Measurements from ENCODE around the gene DPEP3.
"Not testable (repeated sequence)": the region's sequence is repeated elsewhere in the genome, so short reads cannot be mapped to it uniquely, and the experiment has no call there.

DPEP3 gene

GRCh38 chr16:67979955-67980678, at the start of gene DPEP3:
DPEP3 (minus strand) TSS chr16:67980499; CDS start chr16:67980380, 119 bp downstream.
- no peak for DNase-seq (ENCODE audit: low read depth in 2 of 2)

GRCh38 chr16:68028996-68029395, 48.7 kb upstream of the DPEP3 start:
- no peak for DNase-seq (ENCODE audit: low read depth in 2 of 2)

GRCh38 chr16:68022728-68023537, 42.6 kb upstream of the DPEP3 start, which contains the start of the genes DDX28 and DUS2:
DDX28 (minus strand) TSS chr16:68023232; CDS start chr16:68023202, 30 bp downstream.
DUS2 (plus strand) TSS chr16:68023284; CDS start chr16:68038024, 14,740 bp downstream.
- DNase-seq (ENCODE audit: low read depth in 2 of 2) = peak; percentile 86 to 90

- no peak for DNase-seq (ENCODE audit: low read depth in 2 of 2)
Measured at GRCh38 chr16:68022278-68022727, 42.0 kb upstream of the DPEP3 start.

GRCh38 chr16:68021490-68021889, 41.2 kb upstream of the DPEP3 start:
- no peak for DNase-seq (ENCODE audit: low read depth in 2 of 2)

GRCh38 chr16:68019167-68019680, 38.9 kb upstream of the DPEP3 start:
- no peak for DNase-seq (ENCODE audit: low read depth in 2 of 2)

- DNase-seq (ENCODE audit: low read depth in 2 of 2) = no peak
Measured at GRCh38 chr16:68015681-68016080, 35.4 kb upstream of the DPEP3 start, which contains the start of gene DPEP2NB. DPEP2NB (minus strand) TSS chr16:68015911; CDS start chr16:68015770, 141 bp downstream.

GRCh38 chr16:68013440-68013839, 33.1 kb upstream of the DPEP3 start:
- DNase-seq (ENCODE audit: low read depth in 2 of 2) = no peak

GRCh38 chr16:68009872-68010271, 29.6 kb upstream of the DPEP3 start:
- DNase-seq (ENCODE audit: low read depth in 2 of 2) = not testable (repeated sequence)

- DNase-seq (ENCODE audit: low read depth in 2 of 2) = no peak
Measured at GRCh38 chr16:68009157-68009735, 28.9 kb upstream of the DPEP3 start.

GRCh38 chr16:68005786-68006286, 25.5 kb upstream of the DPEP3 start:
- DNase-seq (ENCODE audit: low read depth in 2 of 2) = no peak

GRCh38 chr16:68005211-68005610, 24.9 kb upstream of the DPEP3 start:
- no peak for DNase-seq (ENCODE audit: low read depth in 2 of 2)

- no peak for DNase-seq (ENCODE audit: low read depth in 2 of 2)
Measured at GRCh38 chr16:68003031-68003430, 22.7 kb upstream of the DPEP3 start.

- no peak for DNase-seq (ENCODE audit: low read depth in 2 of 2)
Measured at GRCh38 chr16:68000450-68000849, 20.2 kb upstream of the DPEP3 start.

- DNase-seq (ENCODE audit: low read depth in 2 of 2) = no peak
Measured at GRCh38 chr16:67999985-68000384, 19.7 kb upstream of the DPEP3 start.

GRCh38 chr16:67998779-67999688, 18.7 kb upstream of the DPEP3 start, which contains the start of gene DPEP2:
DPEP2 (minus strand) TSS chr16:67999484; CDS start chr16:67993212, 6,272 bp downstream.
- not testable (repeated sequence) for DNase-seq (ENCODE audit: low read depth in 2 of 2)

GRCh38 chr16:67998231-67998778, 18.0 kb upstream of the DPEP3 start:
- DNase-seq (ENCODE audit: low read depth in 2 of 2) = not testable (repeated sequence)

GRCh38 chr16:67996666-67997065, 16.4 kb upstream of the DPEP3 start:
- DNase-seq (ENCODE audit: low read depth in 2 of 2) = no peak

GRCh38 chr16:67995423-67995822, 15.1 kb upstream of the DPEP3 start:
- no peak for DNase-seq (ENCODE audit: low read depth in 2 of 2)

- not testable (repeated sequence) for DNase-seq (ENCODE audit: low read depth in 2 of 2)
Measured at GRCh38 chr16:67994040-67994408, 13.7 kb upstream of the DPEP3 start.

Data from stimulated activated CD8-positive, alpha-beta memory T cell treated with anti-CD3 and anti-CD28 coated beads, Interleukin-15, amount 100 ng/mL, for 4 hours (primary cell).